ENCODE results near the gene KLHL9. TPM values are rescaled to one million over a fixed set of nuclear protein-coding genes. Genes with fewer than 3 reads are reported as not detected.

Gene KLHL9
- polyA plus RNA-seq, 1 of the 3 experiments (the other 2 are of a cell fraction), result 6.8 TPM

DNA sequence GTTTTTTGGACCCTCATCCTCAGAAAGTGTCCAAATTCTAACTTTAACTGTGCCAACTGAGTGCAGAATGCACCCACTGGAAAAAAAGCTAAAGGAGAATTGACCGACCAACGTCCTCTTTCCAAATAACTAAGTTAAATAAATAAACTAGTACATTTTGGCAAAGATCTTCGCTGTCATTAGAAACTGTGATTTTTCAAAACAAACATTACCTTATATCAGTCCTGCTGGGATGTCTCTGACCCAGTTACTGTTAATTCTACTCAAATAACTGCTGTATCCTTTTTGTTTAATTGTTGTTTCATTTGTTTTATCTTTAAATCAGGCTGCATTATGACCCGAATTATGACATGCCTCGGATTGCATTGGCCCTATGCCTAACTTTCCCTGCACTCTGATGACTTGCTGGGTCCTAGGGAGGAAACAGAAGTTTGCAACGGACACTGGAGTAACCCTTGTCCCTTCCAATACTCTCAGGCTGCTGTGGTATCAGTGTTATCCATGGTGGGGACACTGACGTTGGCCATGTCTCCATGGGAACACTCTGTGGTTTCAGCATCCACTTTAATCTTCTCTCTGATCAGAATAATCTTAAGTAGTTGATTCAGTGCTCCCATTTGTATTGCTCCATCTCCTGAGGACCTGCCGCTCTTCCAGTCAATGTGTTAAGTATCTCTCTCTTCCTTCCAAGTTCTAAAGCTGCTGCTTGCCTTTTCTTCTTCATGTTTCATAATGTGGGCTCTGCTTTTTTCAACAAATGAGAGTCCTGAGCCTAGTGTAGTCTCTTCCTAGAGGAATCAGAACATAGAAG is 19.0 kb downstream of the KLHL9 start:
- no peaks in the 10 kb centered on the region for H3F3A ChIP-seq (replicated peaks; ENCODE audit: insufficient read depth)
- no peak for TF ChIP-seq TAF1 (IDR thresholded peaks at IDR 0.05; ENCODE audit: borderline replicate concordance, low read depth, low read length)
- TF ChIP-seq FOXJ3 (CRISPR knock-in tag; IDR thresholded peaks at IDR 0.05), result no peak
- TF ChIP-seq RXRA (IDR thresholded peaks at IDR 0.05; ENCODE audit: borderline replicate concordance, low read depth), result no peak
- H4K20me1 ChIP-seq (ENCODE audit: insufficient read depth), result no peaks in the 10 kb centered on the region
- no peak for DNase-seq
- no peaks in the 10 kb centered on the region for H3K4me1 ChIP-seq (ENCODE audit: control insufficient read depth in 1 of 2, insufficient read depth in 2 of 2, low read depth in 1 of 2, low read length in 1 of 2)
- no peak overlapping the region for H2AFZ ChIP-seq (ENCODE audit: low read depth)
- H3K27ac ChIP-seq (ENCODE audit: low read depth in 2 of 2, low read length in 1 of 2), result no peak overlapping the region
- no peaks in the 10 kb centered on the region for H3K79me2 ChIP-seq (ENCODE audit: insufficient read depth)
- POLR2A ChIA-PET, result no interaction called here
- peaks cover 3 to 4% of the 10 kb centered on the region in 2 experiments for H3K36me3 ChIP-seq (replicated peaks in 1 of 2; ENCODE audit: control insufficient read depth in 1 of 2, insufficient read depth in 2 of 2, low read length in 1 of 2)
- H3K9me2 ChIP-seq, result no peaks in the 10 kb centered on the region
- H3K4me2 ChIP-seq, result 0 out of 2 replicates have a peak overlapping the region, but pooled peaks have one; percentile 16
- CTCF ChIA-PET, result interaction anchor here (1.8 to 13.7 kb wide), 3 partner anchors 11 to 77 kb away, joined by 3 to 239 read pairs (median 9); no protein-coding TSS in a partner anchor
- no peak overlapping the region for H3K9ac ChIP-seq
- peaks cover 6% of the 10 kb centered on the region for H3K27me3 ChIP-seq (ENCODE audit: insufficient read depth)
- WGBS (ENCODE audit: low lambda C conversion rate), result 9% methylated on average over 8 of the region's 8 CpGs
- no peaks in the 10 kb centered on the region for H3K9me3 ChIP-seq
- H3K4me3 ChIP-seq (ENCODE audit: low read depth in 2 of 2, low read length in 1 of 2), result no peak overlapping the region

DNA sequence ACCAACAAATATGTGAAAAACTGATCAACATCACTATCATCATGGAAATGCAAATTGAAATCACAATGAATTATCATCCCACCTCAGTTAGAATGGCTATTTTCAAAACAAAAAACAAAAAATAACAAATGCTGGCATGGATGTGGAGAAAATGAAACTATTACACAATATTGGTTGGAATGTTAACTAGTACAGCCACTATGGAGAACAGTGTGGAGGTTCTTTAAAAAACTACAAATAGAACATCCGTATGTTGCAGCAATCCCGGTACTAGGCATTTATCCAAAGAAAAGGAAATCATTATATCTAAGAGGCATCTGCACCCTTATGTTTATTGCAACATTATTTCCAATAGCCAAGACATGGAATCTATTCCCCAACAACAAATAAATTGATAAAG is 21.1 kb downstream of the KLHL9 start:
- ChIA-PET CTCF (interaction anchor here (1.8 to 13.7 kb wide), 3 partner anchors 13 to 79 kb away, joined by 3 to 239 read pairs (median 9); no protein-coding TSS in a partner anchor), POLR2A (no interaction called here)
- H4K20me1 ChIP-seq (ENCODE audit: insufficient read depth), result no peaks in the 10 kb centered on the region
- no peaks in the 10 kb centered on the region for H3K9me3 ChIP-seq
- no peak overlapping the region for H3K9ac ChIP-seq
- no peak overlapping the region for H2AFZ ChIP-seq (ENCODE audit: low read depth)
- no peaks in the 10 kb centered on the region for H3F3A ChIP-seq (replicated peaks; ENCODE audit: insufficient read depth)
- H3K4me2 ChIP-seq, result no peak overlapping the region
- H3K27ac ChIP-seq (ENCODE audit: low read depth in 2 of 2, low read length in 1 of 2), result no peak overlapping the region
- no peak for DNase-seq
- no peaks in the 10 kb centered on the region for H3K79me2 ChIP-seq (ENCODE audit: insufficient read depth)
- no peaks in the 10 kb centered on the region for H3K36me3 ChIP-seq (replicated peaks in 1 of 2; ENCODE audit: control insufficient read depth in 1 of 2, insufficient read depth in 2 of 2, low read length in 1 of 2)
- no peaks in the 10 kb centered on the region for H3K9me2 ChIP-seq
- no peaks in the 10 kb centered on the region for H3K4me1 ChIP-seq (ENCODE audit: control insufficient read depth in 1 of 2, insufficient read depth in 2 of 2, low read depth in 1 of 2, low read length in 1 of 2)
- TF ChIP-seq MEF2A (IDR thresholded peaks at IDR 0.05; ENCODE audit: borderline replicate concordance, low read depth) (no peak), TEAD4 (IDR thresholded peaks at IDR 0.05; ENCODE audit: borderline replicate concordance, insufficient read depth) (no peak), FOSL2 (IDR thresholded peaks at IDR 0.05; ENCODE audit: borderline replicate concordance, low read depth) (no peak)
- H3K4me3 ChIP-seq (ENCODE audit: low read depth in 2 of 2, low read length in 1 of 2), result no peak overlapping the region
- peaks cover 11% of the 10 kb centered on the region for H3K27me3 ChIP-seq (ENCODE audit: insufficient read depth)
- 76% methylated on average over 2 of the region's 2 CpGs for WGBS (ENCODE audit: low lambda C conversion rate)

DNA sequence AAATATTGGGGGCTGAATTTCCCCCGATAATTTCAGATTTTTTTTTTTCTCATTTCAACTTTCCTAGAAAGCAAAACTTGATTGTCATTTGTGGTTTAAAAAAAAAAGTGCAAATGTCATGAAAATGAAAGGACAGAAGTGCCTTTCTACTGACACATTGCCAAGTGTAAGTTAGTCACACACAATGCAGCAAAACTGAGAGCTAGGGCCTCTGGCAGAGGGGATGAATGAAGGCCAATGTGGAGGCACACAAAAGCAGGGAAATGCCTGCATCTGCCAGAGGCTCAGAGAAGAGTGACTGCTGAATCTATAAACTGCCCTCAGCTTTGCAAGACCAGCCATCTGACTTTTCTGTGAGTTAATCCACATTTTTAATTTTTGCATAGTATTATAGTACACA is 23.3 kb downstream of the KLHL9 start:
- Histone ChIP-seq H3K36me3 (replicated peaks in 1 of 2; ENCODE audit: control insufficient read depth in 1 of 2, insufficient read depth in 2 of 2, low read length in 1 of 2) (no peaks in the 10 kb centered on the region), H3F3A (replicated peaks; ENCODE audit: insufficient read depth) (no peaks in the 10 kb centered on the region), H3K79me2 (ENCODE audit: insufficient read depth) (no peaks in the 10 kb centered on the region), H3K4me1 (ENCODE audit: control insufficient read depth in 1 of 2, insufficient read depth in 2 of 2, low read depth in 1 of 2, low read length in 1 of 2) (no peaks in the 10 kb centered on the region), H3K27ac (ENCODE audit: low read depth in 2 of 2, low read length in 1 of 2) (no peak overlapping the region), H3K4me3 (ENCODE audit: low read depth in 2 of 2, low read length in 1 of 2) (no peak overlapping the region), H2AFZ (ENCODE audit: low read depth) (no peak overlapping the region), H4K20me1 (ENCODE audit: insufficient read depth) (no peaks in the 10 kb centered on the region), H3K27me3 (ENCODE audit: insufficient read depth) (peaks cover 11% of the 10 kb centered on the region), H3K9me3 (no peaks in the 10 kb centered on the region), H3K4me2 (no peak overlapping the region), H3K9ac (no peak overlapping the region), H3K9me2 (no peaks in the 10 kb centered on the region)
- no peak for DNase-seq
- TF ChIP-seq GABPA (IDR thresholded peaks at IDR 0.05; ENCODE audit: low read depth), result no peak
- TF ChIP-seq MEF2A (IDR thresholded peaks at IDR 0.05; ENCODE audit: borderline replicate concordance, low read depth), result no peak
- TF ChIP-seq CHD2 (IDR thresholded peaks at IDR 0.05; ENCODE audit: low read length, partially characterized antibody), result no peak
- no peak for TF ChIP-seq RXRA (IDR thresholded peaks at IDR 0.05; ENCODE audit: borderline replicate concordance, low read depth)
- TF ChIP-seq, protein P1, sequence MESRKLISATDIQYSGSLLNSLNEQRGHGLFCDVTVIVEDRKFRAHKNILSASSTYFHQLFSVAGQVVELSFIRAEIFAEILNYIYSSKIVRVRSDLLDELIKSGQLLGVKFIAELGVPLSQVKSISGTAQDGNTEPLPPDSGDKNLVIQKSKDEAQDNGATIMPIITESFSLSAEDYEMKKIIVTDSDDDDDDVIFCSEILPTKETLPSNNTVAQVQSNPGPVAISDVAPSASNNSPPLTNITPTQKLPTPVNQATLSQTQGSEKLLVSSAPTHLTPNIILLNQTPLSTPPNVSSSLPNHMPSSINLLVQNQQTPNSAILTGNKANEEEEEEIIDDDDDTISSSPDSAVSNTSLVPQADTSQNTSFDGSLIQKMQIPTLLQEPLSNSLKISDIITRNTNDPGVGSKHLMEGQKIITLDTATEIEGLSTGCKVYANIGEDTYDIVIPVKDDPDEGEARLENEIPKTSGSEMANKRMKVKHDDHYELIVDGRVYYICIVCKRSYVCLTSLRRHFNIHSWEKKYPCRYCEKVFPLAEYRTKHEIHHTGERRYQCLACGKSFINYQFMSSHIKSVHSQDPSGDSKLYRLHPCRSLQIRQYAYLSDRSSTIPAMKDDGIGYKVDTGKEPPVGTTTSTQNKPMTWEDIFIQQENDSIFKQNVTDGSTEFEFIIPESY (IDR thresholded peaks at IDR 0.05; ENCODE audit: borderline replicate concordance, low read depth), result no peak
- TF ChIP-seq FOXJ3 (CRISPR knock-in tag; IDR thresholded peaks at IDR 0.05), result no peak
- TF ChIP-seq, protein P2, sequence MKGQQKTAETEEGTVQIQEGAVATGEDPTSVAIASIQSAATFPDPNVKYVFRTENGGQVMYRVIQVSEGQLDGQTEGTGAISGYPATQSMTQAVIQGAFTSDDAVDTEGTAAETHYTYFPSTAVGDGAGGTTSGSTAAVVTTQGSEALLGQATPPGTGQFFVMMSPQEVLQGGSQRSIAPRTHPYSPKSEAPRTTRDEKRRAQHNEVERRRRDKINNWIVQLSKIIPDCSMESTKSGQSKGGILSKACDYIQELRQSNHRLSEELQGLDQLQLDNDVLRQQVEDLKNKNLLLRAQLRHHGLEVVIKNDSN (IDR thresholded peaks at IDR 0.05; ENCODE audit: borderline replicate concordance, low read depth), result no peak
- no peak for TF ChIP-seq EP300 (IDR thresholded peaks at IDR 0.05; ENCODE audit: borderline replicate concordance in 1 of 2, low read depth in 1 of 2, low read length in 1 of 2)
- TF ChIP-seq NRF1 (IDR thresholded peaks at IDR 0.05; ENCODE audit: low read depth, low read length), result no peak
- TF ChIP-seq, protein P3, sequence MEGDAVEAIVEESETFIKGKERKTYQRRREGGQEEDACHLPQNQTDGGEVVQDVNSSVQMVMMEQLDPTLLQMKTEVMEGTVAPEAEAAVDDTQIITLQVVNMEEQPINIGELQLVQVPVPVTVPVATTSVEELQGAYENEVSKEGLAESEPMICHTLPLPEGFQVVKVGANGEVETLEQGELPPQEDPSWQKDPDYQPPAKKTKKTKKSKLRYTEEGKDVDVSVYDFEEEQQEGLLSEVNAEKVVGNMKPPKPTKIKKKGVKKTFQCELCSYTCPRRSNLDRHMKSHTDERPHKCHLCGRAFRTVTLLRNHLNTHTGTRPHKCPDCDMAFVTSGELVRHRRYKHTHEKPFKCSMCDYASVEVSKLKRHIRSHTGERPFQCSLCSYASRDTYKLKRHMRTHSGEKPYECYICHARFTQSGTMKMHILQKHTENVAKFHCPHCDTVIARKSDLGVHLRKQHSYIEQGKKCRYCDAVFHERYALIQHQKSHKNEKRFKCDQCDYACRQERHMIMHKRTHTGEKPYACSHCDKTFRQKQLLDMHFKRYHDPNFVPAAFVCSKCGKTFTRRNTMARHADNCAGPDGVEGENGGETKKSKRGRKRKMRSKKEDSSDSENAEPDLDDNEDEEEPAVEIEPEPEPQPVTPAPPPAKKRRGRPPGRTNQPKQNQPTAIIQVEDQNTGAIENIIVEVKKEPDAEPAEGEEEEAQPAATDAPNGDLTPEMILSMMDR (IDR thresholded peaks at IDR 0.05), result no peak
- 0% methylated on average over 1 of the region's 1 CpG for WGBS (ENCODE audit: low lambda C conversion rate)
- CTCF ChIA-PET, result interaction anchor here (1.8 kb wide), 1 partner anchor 84 kb away, joined by 5 read pairs; no protein-coding TSS in a partner anchor
- POLR2A ChIA-PET, result no interaction called here

Measured in SK-N-SH (cell line).